Common myeloid progenitor, CD34-positive (primary cell): Measurements from ENCODE around the gene PRR36.

ENCODE experiments used
- CTCF ChIA-PET: fragments of 350-600 bp; sonication (Branson Sonifier 250); formaldehyde crosslinking; loops from one replicate; lab custom pipeline; 2021; ENCODE audit warnings: antibody characterized with exemption; lab: Charles Lee
- POLR2A ChIA-PET: fragments of 350-600 bp; sonication (Branson Sonifier 250); formaldehyde crosslinking; loops from one replicate; lab custom pipeline; 2021; ENCODE audit warnings: antibody characterized with exemption; lab: Charles Lee
- DNase-seq, 3 donors: peaks; one replicate each; pipeline versions ENCODE4 v3.0.0 to v3.0.0-alpha.2; 2013
- H3K27ac ChIP-seq, 2 experiments: 1 replicate in 1 of 2; 2 replicates in 1 of 2; pipeline ENCODE4 v1.7.0; 2013; ENCODE audit warnings: inconsistent platforms in 2 of 2, low read length in 2 of 2, mild to moderate bottlenecking in 2 of 2, low read depth in 1 of 2, moderate library complexity in 1 of 2; ENCODE audit not compliant: severe bottlenecking in 2 of 2, insufficient read depth in 1 of 2, poor library complexity in 1 of 2
- H3K27me3 ChIP-seq, 5 experiments: replicated peaks in 2 of 5; 1 replicate in 3 of 5; 2 replicates in 2 of 5; pipeline versions ENCODE4 v1.6.1 to v1.7.0; 2013; ENCODE audit warnings: low read length in 4 of 5, mild to moderate bottlenecking in 2 of 5, moderate library complexity in 2 of 5, inconsistent platforms in 1 of 5; ENCODE audit not compliant: insufficient read depth in 5 of 5, control insufficient read depth in 4 of 5
- H3K36me3 ChIP-seq, 4 experiments: 1 replicate in 2 of 4; 2 replicates in 2 of 4; pipeline versions ENCODE4 v1.6.1 to v1.7.0; 2013; ENCODE audit warnings: low read length in 3 of 4, control low read depth in 1 of 4, mild to moderate bottlenecking in 1 of 4; ENCODE audit not compliant: control insufficient read depth in 4 of 4, insufficient read depth in 4 of 4
- H3K4me1 ChIP-seq, 4 experiments: 1 replicate in 3 of 4; 2 replicates in 1 of 4; pipeline versions ENCODE4 v1.6.1 to v1.7.1; 2013; ENCODE audit warnings: low read length in 3 of 4, mild to moderate bottlenecking in 3 of 4, control low read depth in 1 of 4, inconsistent platforms in 1 of 4, moderate library complexity in 1 of 4; ENCODE audit not compliant: control insufficient read depth in 4 of 4, insufficient read depth in 4 of 4; ENCODE audit errors: control extremely low read depth in 1 of 4
- H3K4me3 ChIP-seq, 7 experiments: 1 replicate in 4 of 7; 2 replicates in 3 of 7; pipeline versions ENCODE4 v1.5.1 to v1.7.0; 2013; ENCODE audit warnings: mild to moderate bottlenecking in 7 of 7, low read length in 6 of 7, moderate library complexity in 6 of 7, inconsistent platforms in 2 of 7, low read depth in 2 of 7, control low read depth in 1 of 7; ENCODE audit not compliant: insufficient read depth in 4 of 7, control insufficient read depth in 1 of 7; ENCODE audit errors: extremely low read depth in 1 of 7
- H3K9me3 ChIP-seq, 5 experiments: 1 replicate in 4 of 5; 2 replicates in 1 of 5; pipeline versions ENCODE4 v1.6.1 to v1.7.1; 2013; ENCODE audit warnings: low read length in 4 of 5, mild to moderate bottlenecking in 2 of 5, inconsistent platforms in 1 of 5, low read depth in 1 of 5, moderate library complexity in 1 of 5; ENCODE audit not compliant: control insufficient read depth in 4 of 5, insufficient read depth in 2 of 5; ENCODE audit errors: control extremely low read depth in 1 of 5
- WGBS: methylation state at CpG from one replicate; pipeline ENCODE4 v1.1.5; 2013; ENCODE audit not compliant: insufficient coverage; 5-methylcytosine and 5-hydroxymethylcytosine counted together

The PRR36 gene

DNA sequence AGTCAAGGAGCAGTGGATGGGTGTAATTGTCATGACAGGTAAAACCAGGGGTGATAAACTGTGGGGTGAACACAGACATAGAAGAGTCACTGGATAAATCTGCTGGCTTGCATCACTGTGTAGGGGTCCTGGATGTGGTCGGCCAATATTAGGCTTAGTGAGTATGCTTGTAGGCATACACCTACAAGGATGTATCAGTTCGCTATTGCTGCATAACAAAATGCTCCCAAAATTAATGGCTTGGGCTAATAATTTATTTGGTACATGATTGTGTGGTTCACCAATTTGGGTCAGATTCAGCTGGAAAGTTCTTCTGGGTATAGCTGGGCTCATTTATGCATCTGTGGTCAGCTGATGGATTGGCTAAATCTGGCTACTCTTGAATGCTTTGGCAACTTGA, 55.4 kb downstream of the PRR36 start:
- no CpG with 5 or more reads among the region's 2 CpGs for WGBS
- Histone ChIP-seq H3K9me3 (peaks cover 0 to 10% (median 5%) of the 10 kb centered on the region in 5 experiments), H3K4me1 (peaks cover 2 to 12% (median 6%) of the 10 kb centered on the region in 4 experiments), H3K27me3 (peaks cover 0 to 4% (median 0%) of the 10 kb centered on the region in 5 experiments), H3K4me3 (no peak overlapping the region), H3K36me3 (no peaks in the 10 kb centered on the region), H3K27ac (no peak overlapping the region)
- ChIA-PET CTCF (interaction anchor here (1.0 to 2.8 kb wide), 3 partner anchors 10 to 43 kb away, joined by 3 to 7 read pairs (median 5); no protein-coding TSS in a partner anchor), POLR2A (no interaction called here)
- DNase-seq, result no peak
